ENCODE measurements around the gene PTRHD1. TPM values are rescaled to one million over a fixed set of nuclear protein-coding genes. Genes with fewer than 3 reads are reported as not detected.
"Not testable (repeated sequence)": the region's sequence is repeated elsewhere in the genome, so short reads cannot be mapped to it uniquely, and the experiment has no call there.

The PTRHD1 gene
- total and polyA plus RNA-seq, 7 experiments from 2014 or later: 14.3 to 40.8 (median 23.5) TPM

- no peaks in the 10 kb centered on the region for H3K27me3 ChIP-seq (ENCODE audit: control insufficient read depth in 2 of 2, insufficient read depth in 2 of 2, low read length in 2 of 2)
- H3K4me3 Mint-ChIP-seq: no peak overlapping the region
- peaks cover 9 to 28% (median 21%) of the 10 kb centered on the region in 5 donors for H3K36me3 Mint-ChIP-seq
- no peaks in the 10 kb centered on the region for H3K9me3 Mint-ChIP-seq
- no peak for ATAC-seq
- H3K4me3 ChIP-seq (ENCODE audit: low read length): no peak overlapping the region
- H3K4me1 Mint-ChIP-seq: peaks cover 4 to 19% (median 7%) of the 10 kb centered on the region in 7 donors
- intact Hi-C loops (cut with micrococcal nuclease): no loop called here
- POLR2A ChIA-PET: no interaction called here
- H3K4me1 ChIP-seq (ENCODE audit: control insufficient read depth in 2 of 2, insufficient read depth in 2 of 2, low read length in 2 of 2): no peaks in the 10 kb centered on the region
- no peak overlapping the region for H3K27ac ChIP-seq (ENCODE audit: low read depth, low read length)
- no peak for DNase-seq
- H3K9me3 ChIP-seq (ENCODE audit: control insufficient read depth in 2 of 3, low read length in 3 of 3): no peaks in the 10 kb centered on the region
- no peak overlapping the region for H3K27ac Mint-ChIP-seq
- H3K36me3 ChIP-seq (ENCODE audit: control insufficient read depth in 2 of 3, insufficient read depth in 3 of 3, low read length in 3 of 3): peaks cover 0 to 7% (median 4%) of the 10 kb centered on the region in 3 experiments
- no peaks in the 10 kb centered on the region for H3K27me3 Mint-ChIP-seq
- CTCF ChIA-PET: no interaction called here
These were observed 20.5 kb upstream of the PTRHD1 start for GRCh38 chr2:24813691-24814137.

- Histone ChIP-seq H3K9me3 (ENCODE audit: control insufficient read depth in 2 of 3, low read length in 3 of 3) (no peaks in the 10 kb centered on the region), H3K27me3 (ENCODE audit: control insufficient read depth in 2 of 2, insufficient read depth in 2 of 2, low read length in 2 of 2) (no peaks in the 10 kb centered on the region), H3K36me3 (ENCODE audit: control insufficient read depth in 2 of 3, insufficient read depth in 3 of 3, low read length in 3 of 3) (no peaks in the 10 kb centered on the region), H3K4me3 (ENCODE audit: low read length) (no peak overlapping the region), H3K27ac (ENCODE audit: low read depth, low read length) (no peak overlapping the region), H3K4me1 (ENCODE audit: control insufficient read depth in 2 of 2, insufficient read depth in 2 of 2, low read length in 2 of 2) (no peaks in the 10 kb centered on the region)
- Mint-ChIP-seq H3K4me3 (peak overlapping the region in 2 of 10 donors; percentile 9 to 34), H3K4me1 (peaks cover 5 to 35% (median 10%) of the 10 kb centered on the region in 7 donors), H3K9me3 (peaks cover 0 to 9% (median 3%) of the 10 kb centered on the region in 11 donors), H3K27ac (peak overlapping the region in 1 of 9 donors; percentile 22), H3K27me3 (no peaks in the 10 kb centered on the region), H3K36me3 (peaks cover 3 to 31% (median 29%) of the 10 kb centered on the region in 5 donors)
- ChIA-PET POLR2A (no interaction called here), CTCF (interaction anchor here (1.1 kb wide), 1 partner anchor 10 kb away, joined by 4 read pairs; no protein-coding TSS in a partner anchor)
- intact Hi-C loops (cut with micrococcal nuclease): no loop called here
- DNase-seq: no peak
- ATAC-seq: no peak
These were observed 16.3 kb upstream of the PTRHD1 start for GRCh38 chr2:24809316-24810007.

GRCh38 chr2:24806661-24807036 lies 13.5 kb upstream of the PTRHD1 start:
- no peak overlapping the region for H3K4me3 Mint-ChIP-seq

GRCh38 chr2:24805811-24806660 lies 12.8 kb upstream of the PTRHD1 start:
- intact Hi-C loops (cut with micrococcal nuclease): not testable (repeated sequence)

More at GRCh38 chr2:24806661-24807036, 13.5 kb upstream of the PTRHD1 start:
- H3K9me3 ChIP-seq (ENCODE audit: control insufficient read depth in 2 of 3, low read length in 3 of 3): no peaks in the 10 kb centered on the region
- H3K4me3 ChIP-seq (ENCODE audit: low read length): no peak overlapping the region
- CTCF ChIA-PET: no interaction called here
- no peaks in the 10 kb centered on the region for H3K36me3 ChIP-seq (ENCODE audit: control insufficient read depth in 2 of 3, insufficient read depth in 3 of 3, low read length in 3 of 3)
- intact Hi-C loops (cut with micrococcal nuclease): no loop called here
- no peaks in the 10 kb centered on the region for H3K4me1 ChIP-seq (ENCODE audit: control insufficient read depth in 2 of 2, insufficient read depth in 2 of 2, low read length in 2 of 2)
- Mint-ChIP-seq H3K27ac (peak overlapping the region in 1 of 9 donors; percentile 30), H3K9me3 (peaks cover 0 to 9% (median 3%) of the 10 kb centered on the region in 11 donors), H3K36me3 (peaks cover 0 to 40% (median 30%) of the 10 kb centered on the region in 5 donors), H3K27me3 (no peaks in the 10 kb centered on the region), H3K4me1 (peaks cover 5 to 42% (median 10%) of the 10 kb centered on the region in 7 donors)
- H3K27me3 ChIP-seq (ENCODE audit: control insufficient read depth in 2 of 2, insufficient read depth in 2 of 2, low read length in 2 of 2): no peaks in the 10 kb centered on the region
- no peak for DNase-seq
- POLR2A ChIA-PET: no interaction called here
- H3K27ac ChIP-seq (ENCODE audit: low read depth, low read length): no peak overlapping the region
- no peak for ATAC-seq

GRCh38 chr2:24800487-24800886 lies 7.3 kb upstream of the PTRHD1 start:
- ATAC-seq; H3K27ac ChIP-seq (ENCODE audit: low read depth, low read length); H3K4me3 ChIP-seq (ENCODE audit: low read length); CTCF ChIA-PET; H3K4me1 ChIP-seq (ENCODE audit: control insufficient read depth in 2 of 2, insufficient read depth in 2 of 2, low read length in 2 of 2); POLR2A ChIA-PET; H3K36me3 ChIP-seq (ENCODE audit: control insufficient read depth in 2 of 3, insufficient read depth in 3 of 3, low read length in 3 of 3); intact Hi-C loops (cut with micrococcal nuclease); H3K27me3 ChIP-seq (ENCODE audit: control insufficient read depth in 2 of 2, insufficient read depth in 2 of 2, low read length in 2 of 2); H3K27ac Mint-ChIP-seq; H3K9me3 Mint-ChIP-seq; H3K9me3 ChIP-seq (ENCODE audit: control insufficient read depth in 2 of 3, low read length in 3 of 3); H3K27me3 Mint-ChIP-seq; DNase-seq; H3K4me3 Mint-ChIP-seq: not testable (repeated sequence)
- H3K4me1 Mint-ChIP-seq: peaks cover 0 to 46% (median 0%) of the 10 kb centered on the region in 7 donors
- H3K36me3 Mint-ChIP-seq: peaks cover 0 to 58% (median 40%) of the 10 kb centered on the region in 5 donors

More at GRCh38 chr2:24805811-24806660, 12.8 kb upstream of the PTRHD1 start:
- Mint-ChIP-seq H3K36me3 (peaks cover 0 to 42% (median 33%) of the 10 kb centered on the region in 5 donors), H3K4me1 (peaks cover 5 to 42% (median 10%) of the 10 kb centered on the region in 7 donors)
- H3K4me3 Mint-ChIP-seq; H3K27me3 ChIP-seq (ENCODE audit: control insufficient read depth in 2 of 2, insufficient read depth in 2 of 2, low read length in 2 of 2); H3K27ac ChIP-seq (ENCODE audit: low read depth, low read length); CTCF ChIA-PET; H3K4me1 ChIP-seq (ENCODE audit: control insufficient read depth in 2 of 2, insufficient read depth in 2 of 2, low read length in 2 of 2); POLR2A ChIA-PET; H3K4me3 ChIP-seq (ENCODE audit: low read length); H3K9me3 Mint-ChIP-seq; H3K27me3 Mint-ChIP-seq; H3K27ac Mint-ChIP-seq; ATAC-seq; H3K36me3 ChIP-seq (ENCODE audit: control insufficient read depth in 2 of 3, insufficient read depth in 3 of 3, low read length in 3 of 3); DNase-seq; H3K9me3 ChIP-seq (ENCODE audit: control insufficient read depth in 2 of 3, low read length in 3 of 3): not testable (repeated sequence)

- peaks cover 0 to 45% (median 28%) of the 10 kb centered on the region in 5 donors for H3K36me3 Mint-ChIP-seq
- no peak overlapping the region for H3K4me3 Mint-ChIP-seq
- intact Hi-C loops (cut with micrococcal nuclease): loop anchor here in 1 of 2 donors (10.0 kb wide), 1 partner anchor 127 kb away; the partner anchor contains the start of gene ADCY3
- ChIA-PET POLR2A (no interaction called here), CTCF (no interaction called here)
- H3K4me1 ChIP-seq (ENCODE audit: control insufficient read depth in 2 of 2, insufficient read depth in 2 of 2, low read length in 2 of 2): peaks cover 6 to 7% of the 10 kb centered on the region in 2 donors
- peaks cover 0 to 5% (median 0%) of the 10 kb centered on the region in 3 experiments for H3K36me3 ChIP-seq (ENCODE audit: control insufficient read depth in 2 of 3, insufficient read depth in 3 of 3, low read length in 3 of 3)
- H3K9me3 Mint-ChIP-seq: peaks cover 0 to 3% (median 0%) of the 10 kb centered on the region in 11 donors
- H3K27me3 Mint-ChIP-seq: no peaks in the 10 kb centered on the region
- no peak overlapping the region for H3K27ac ChIP-seq (ENCODE audit: low read depth, low read length)
- no peaks in the 10 kb centered on the region for H3K27me3 ChIP-seq (ENCODE audit: control insufficient read depth in 2 of 2, insufficient read depth in 2 of 2, low read length in 2 of 2)
- H3K4me1 Mint-ChIP-seq: peaks cover under 1 to 56% (median 15%) of the 10 kb centered on the region in 7 donors
- no peaks in the 10 kb centered on the region for H3K9me3 ChIP-seq (ENCODE audit: control insufficient read depth in 2 of 3, low read length in 3 of 3)
- no peak overlapping the region for H3K4me3 ChIP-seq (ENCODE audit: low read length)
- H3K27ac Mint-ChIP-seq: no peak overlapping the region
- DNase-seq (no peak), ATAC-seq (no peak)
These were observed 4.5 kb upstream of the PTRHD1 start for GRCh38 chr2:24797644-24798043.

Data from naive thymus-derived CD4-positive, alpha-beta T cell (primary cell).